Measurements from ENCODE around the gene DYNC2I2.

The DYNC2I2 gene

DNA sequence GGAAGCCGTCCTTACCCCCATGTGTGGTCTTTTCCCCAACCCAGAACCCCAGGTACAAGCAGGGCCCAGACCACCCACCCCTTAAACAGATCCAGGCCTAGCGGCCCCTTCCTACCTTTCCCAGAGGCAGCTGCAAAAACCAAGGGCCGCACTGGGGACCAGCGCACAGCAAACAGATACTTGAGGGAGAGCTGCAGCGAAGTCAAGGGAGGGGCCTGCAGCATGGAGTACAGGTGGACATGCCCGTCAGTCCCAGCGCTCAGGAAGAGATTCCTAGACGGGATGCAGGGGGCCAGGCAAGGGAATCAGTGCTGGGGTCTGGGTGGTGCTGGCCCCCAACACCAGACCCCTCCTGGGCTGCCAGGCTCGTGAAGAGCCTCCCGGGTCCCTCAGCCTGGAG is 22.5 kb downstream of the DYNC2I2 start:
- TF ChIP-seq, protein P1, sequence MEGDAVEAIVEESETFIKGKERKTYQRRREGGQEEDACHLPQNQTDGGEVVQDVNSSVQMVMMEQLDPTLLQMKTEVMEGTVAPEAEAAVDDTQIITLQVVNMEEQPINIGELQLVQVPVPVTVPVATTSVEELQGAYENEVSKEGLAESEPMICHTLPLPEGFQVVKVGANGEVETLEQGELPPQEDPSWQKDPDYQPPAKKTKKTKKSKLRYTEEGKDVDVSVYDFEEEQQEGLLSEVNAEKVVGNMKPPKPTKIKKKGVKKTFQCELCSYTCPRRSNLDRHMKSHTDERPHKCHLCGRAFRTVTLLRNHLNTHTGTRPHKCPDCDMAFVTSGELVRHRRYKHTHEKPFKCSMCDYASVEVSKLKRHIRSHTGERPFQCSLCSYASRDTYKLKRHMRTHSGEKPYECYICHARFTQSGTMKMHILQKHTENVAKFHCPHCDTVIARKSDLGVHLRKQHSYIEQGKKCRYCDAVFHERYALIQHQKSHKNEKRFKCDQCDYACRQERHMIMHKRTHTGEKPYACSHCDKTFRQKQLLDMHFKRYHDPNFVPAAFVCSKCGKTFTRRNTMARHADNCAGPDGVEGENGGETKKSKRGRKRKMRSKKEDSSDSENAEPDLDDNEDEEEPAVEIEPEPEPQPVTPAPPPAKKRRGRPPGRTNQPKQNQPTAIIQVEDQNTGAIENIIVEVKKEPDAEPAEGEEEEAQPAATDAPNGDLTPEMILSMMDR (IDR thresholded peaks at IDR 0.05; ENCODE audit: low read depth, low read length), result no peak
- no peak overlapping the region for H3K4me3 ChIP-seq (ENCODE audit: low read depth, low read length)

DNA sequence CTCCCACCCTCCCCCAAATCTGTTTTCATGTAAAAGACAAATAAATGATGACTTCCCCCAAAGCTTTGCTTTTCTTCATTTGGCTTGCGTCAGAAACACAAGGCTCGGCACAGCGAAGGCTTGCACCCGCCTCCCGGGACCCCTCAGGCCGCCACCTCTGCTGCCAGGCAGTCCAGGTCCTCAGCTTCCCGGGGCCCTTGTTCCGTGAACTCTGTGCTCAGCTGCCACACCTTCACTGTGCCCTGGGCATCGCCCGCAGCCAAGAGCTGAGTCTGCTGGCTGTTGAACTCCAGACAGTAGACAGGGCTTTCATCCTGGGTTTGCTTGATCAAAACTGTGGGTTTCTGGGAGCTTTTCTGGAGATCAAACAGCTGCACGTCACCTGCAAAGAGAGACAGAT is 23.0 kb downstream of the DYNC2I2 start:
- TF ChIP-seq, protein P1 (IDR thresholded peaks at IDR 0.05; ENCODE audit: low read depth, low read length), result no peak

DNA sequence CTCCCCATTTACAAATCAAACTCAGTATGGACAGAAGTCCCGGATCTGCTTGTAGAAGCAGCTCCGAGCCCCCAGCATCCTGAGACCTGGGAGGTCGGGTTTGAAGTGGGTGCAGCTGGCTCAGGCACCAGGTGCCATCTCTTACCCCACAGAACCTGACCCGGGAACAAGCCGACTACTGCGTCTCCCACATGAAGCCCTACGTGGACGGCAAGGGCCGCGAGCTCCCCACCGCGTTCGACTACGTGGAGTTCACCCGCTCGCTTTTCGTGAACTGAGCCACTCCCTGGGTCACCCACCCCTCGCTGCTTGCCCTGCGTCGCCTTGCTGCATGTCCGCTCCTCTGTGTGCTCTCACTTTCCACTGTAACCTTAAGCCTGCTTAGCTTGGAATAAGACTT is 23.6 kb downstream of the DYNC2I2 start:
- no peak overlapping the region for H3K4me3 ChIP-seq (ENCODE audit: low read depth, low read length)
- TF ChIP-seq, protein P1 (IDR thresholded peaks at IDR 0.05; ENCODE audit: low read depth, low read length), result no peak

More for the DNA sequence above, 23.0 kb downstream of the DYNC2I2 start:
- no peak overlapping the region for H3K4me3 ChIP-seq (ENCODE audit: low read depth, low read length)

DNA sequence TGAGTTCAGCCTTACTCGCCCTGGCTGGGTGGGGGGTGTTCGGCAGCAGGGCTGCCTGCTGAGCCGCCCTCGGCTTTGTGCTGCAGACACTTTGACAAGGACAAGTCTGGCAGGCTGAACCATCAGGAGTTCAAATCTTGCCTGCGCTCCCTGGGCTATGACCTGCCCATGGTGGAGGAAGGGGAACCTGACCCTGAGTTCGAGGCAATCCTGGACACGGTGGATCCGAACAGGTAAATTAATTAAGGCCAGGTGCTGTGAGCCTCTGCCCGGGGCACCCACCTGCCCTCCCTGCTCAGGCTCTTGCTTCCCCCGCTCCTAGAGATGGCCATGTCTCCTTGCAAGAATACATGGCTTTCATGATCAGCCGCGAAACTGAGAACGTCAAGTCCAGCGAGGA is 24.2 kb downstream of the DYNC2I2 start:
- H3K4me3 ChIP-seq (ENCODE audit: low read depth, low read length), result no peak overlapping the region
- TF ChIP-seq, protein P1 (IDR thresholded peaks at IDR 0.05; ENCODE audit: low read depth, low read length), result no peak

DNA sequence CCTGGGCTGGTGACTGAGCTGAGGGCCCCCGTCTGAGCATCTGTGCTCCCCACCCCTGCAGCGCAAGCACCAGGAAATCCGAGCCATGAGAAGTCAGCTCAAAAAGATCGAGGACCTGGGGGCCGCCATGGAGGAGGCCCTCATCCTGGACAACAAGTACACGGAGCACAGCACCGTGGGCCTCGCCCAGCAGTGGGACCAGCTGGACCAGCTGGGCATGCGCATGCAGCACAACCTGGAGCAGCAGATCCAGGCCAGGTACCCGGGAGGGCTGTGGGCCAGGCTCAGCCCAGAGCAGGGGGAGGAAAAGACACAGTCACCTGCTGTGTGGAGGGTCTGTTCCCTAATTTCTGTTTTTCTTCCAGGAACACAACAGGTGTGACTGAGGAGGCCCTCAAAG is 24.6 kb downstream of the DYNC2I2 start:
- TF ChIP-seq, protein P1 (IDR thresholded peaks at IDR 0.05; ENCODE audit: low read depth, low read length), result no peak
- H3K4me3 ChIP-seq (ENCODE audit: low read depth, low read length), result no peak overlapping the region

DNA sequence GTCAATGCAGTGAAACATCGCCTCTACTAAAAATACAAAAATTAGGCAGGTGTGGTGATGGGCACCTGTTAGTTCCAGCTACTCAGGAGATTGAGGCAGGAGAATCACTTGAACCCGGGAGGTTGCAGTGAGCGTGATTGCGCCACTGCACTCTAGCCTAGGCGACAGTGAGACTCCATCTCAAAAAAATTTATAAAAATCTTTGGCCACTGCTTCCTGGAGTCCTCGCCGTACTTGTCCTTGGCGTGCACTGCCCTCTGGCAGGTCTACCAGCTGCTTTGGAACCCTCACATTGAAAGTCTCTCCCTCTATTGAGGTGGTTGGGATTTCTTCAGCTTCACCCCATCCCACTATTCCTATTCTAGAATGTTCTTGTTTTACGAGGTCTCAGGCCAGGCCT is 25.0 kb downstream of the DYNC2I2 start:
- TF ChIP-seq, protein P1 (IDR thresholded peaks at IDR 0.05; ENCODE audit: low read depth, low read length), result no peak
- H3K4me3 ChIP-seq (ENCODE audit: low read depth, low read length), result no peak overlapping the region

DNA sequence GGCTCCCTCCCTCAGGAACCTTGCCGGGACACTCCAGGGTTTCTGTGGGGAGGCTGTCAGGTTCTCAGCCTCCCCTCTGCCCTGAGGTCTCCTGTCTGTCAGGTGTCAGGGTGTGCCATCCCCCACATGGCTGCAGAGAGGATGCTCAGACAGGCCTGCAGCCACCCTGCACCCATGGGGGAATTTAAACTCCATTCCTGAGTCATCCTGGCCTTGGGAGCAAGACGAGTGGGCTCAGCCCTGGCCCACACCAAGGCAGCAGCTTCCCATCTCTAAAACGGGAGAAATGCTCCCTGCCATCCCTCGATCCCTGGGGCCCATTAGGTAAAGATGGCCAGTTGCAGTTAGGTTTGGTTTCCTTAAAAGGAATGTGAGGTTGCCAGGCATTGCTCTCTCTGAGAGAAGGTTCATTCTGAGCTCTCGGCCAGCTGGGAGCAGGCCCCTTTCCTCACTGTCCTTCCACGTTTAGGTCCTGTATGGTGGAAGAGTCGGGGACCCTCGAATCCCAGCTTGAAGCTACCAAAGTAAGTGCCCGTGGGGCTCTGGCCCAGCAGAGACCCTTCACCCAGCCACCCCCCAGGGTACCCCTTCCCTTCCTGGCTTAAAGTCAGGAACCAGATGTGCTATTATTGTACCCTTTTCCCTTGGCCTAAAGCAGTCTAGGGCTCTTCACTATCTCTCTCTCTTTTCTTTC is 26.6 kb downstream of the DYNC2I2 start:
- TF ChIP-seq, protein P1 (IDR thresholded peaks at IDR 0.05; ENCODE audit: low read depth, low read length), result no peak
- no peak overlapping the region for H3K4me3 ChIP-seq (ENCODE audit: low read depth, low read length)

Measured in WI38 (cell line).